Neural cell (in vitro differentiated cells): ENCODE measurements around the gene BSN. TPM values are rescaled to one million over a fixed set of nuclear protein-coding genes. Genes with fewer than 3 reads are reported as not detected.

ENCODE experiments used
- H2AFZ ChIP-seq: fragments of 200-600, 300-800 bp; sonication (generic), shearing (Covaris generic); 2 replicates; pipeline ENCODE4 v1.6.0; 2014; ENCODE audit warnings: low read depth, mild to moderate bottlenecking, antibody characterized with exemption, low read length, moderate library complexity
- H3F3A ChIP-seq: fragments of 200-600 bp; shearing (Covaris generic); 2 replicates; pipeline ENCODE4 v1.6.1; 2016; ENCODE audit warnings: mild to moderate bottlenecking, moderate library complexity, mixed read lengths, antibody characterized with exemption, low read length; ENCODE audit not compliant: insufficient read depth, poor library complexity, severe bottlenecking
- H3K27ac ChIP-seq: fragments of 200-600, 300-800 bp; sonication (generic), shearing (Covaris generic); 2 replicates; pipeline ENCODE4 v1.5.1; 2014; ENCODE audit warnings: mild to moderate bottlenecking, low read length, moderate library complexity
- H3K27me3 ChIP-seq: fragments of 300-800, 200-600 bp; sonication (generic), shearing (Covaris generic); 2 replicates; pipeline ENCODE4 v1.6.0; 2014; ENCODE audit warnings: mild to moderate bottlenecking, low read depth, low read length, moderate library complexity; ENCODE audit not compliant: insufficient read depth
- H3K36me3 ChIP-seq: fragments of 300-800, 200-600 bp; sonication (generic), shearing (Covaris generic); 2 replicates; pipeline ENCODE4 v1.5.1; 2014; ENCODE audit warnings: mild to moderate bottlenecking, antibody characterized with exemption, low read length, moderate library complexity; ENCODE audit not compliant: insufficient read depth
- H3K4me2 ChIP-seq: fragments of 300-800, 200-600 bp; sonication (generic), shearing (Covaris generic); 2 replicates; pipeline ENCODE4 v1.6.0; 2014; ENCODE audit warnings: mild to moderate bottlenecking, low read length
- H3K4me3 ChIP-seq: fragments of 300-800, 200-600 bp; sonication (generic), shearing (Covaris generic); 2 replicates; pipeline ENCODE4 v1.5.1; 2014; ENCODE audit warnings: mild to moderate bottlenecking, low read length, moderate library complexity
- H3K79me2 ChIP-seq: fragments of 200-600 bp; shearing (Covaris generic); replicated peaks from 2 replicates; pipeline ENCODE4 v1.6.0; 2014; ENCODE audit warnings: mild to moderate bottlenecking, low read length, moderate library complexity; ENCODE audit not compliant: insufficient read depth
- H3K9ac ChIP-seq: fragments of 300-800, 200-600 bp; sonication (generic), shearing (Covaris generic); 2 replicates; pipeline ENCODE4 v1.6.1; 2016; ENCODE audit warnings: mild to moderate bottlenecking, low read length, mixed read lengths
- H3K9me2 ChIP-seq: fragments of 200-600 bp; shearing (Covaris generic); 2 replicates; pipeline ENCODE4 v1.6.1; 2016; ENCODE audit warnings: mild to moderate bottlenecking, low read length, mixed read lengths; ENCODE audit not compliant: insufficient read depth
- H3K9me3 ChIP-seq: fragments of 200-600, 300-800 bp; sonication (generic), shearing (Covaris generic); 2 replicates; pipeline ENCODE4 v1.6.1; 2016; ENCODE audit warnings: mild to moderate bottlenecking, mixed run types, low read length, moderate library complexity, mixed read lengths
- H4K20me1 ChIP-seq: fragments of 200-600 bp; shearing (Covaris generic); 2 replicates; pipeline ENCODE4 v1.6.1; 2016; ENCODE audit warnings: mild to moderate bottlenecking, mixed run types; ENCODE audit not compliant: insufficient read depth
- CTCF ChIP-seq: fragments of 450-650 bp; IDR thresholded peaks from 2 replicates; pipeline ENCODE4 v1.5.1; 2014; ENCODE audit warnings: antibody characterized with exemption, mild to moderate bottlenecking, moderate library complexity; ENCODE audit not compliant: poor library complexity, severe bottlenecking
- EP300 ChIP-seq: fragments of 450-650 bp; conservative IDR thresholded peaks from 2 replicates; pipeline ENCODE4 v1.6.1; 2014; ENCODE audit warnings: antibody characterized with exemption, mild to moderate bottlenecking, moderate library complexity; ENCODE audit not compliant: poor library complexity, severe bottlenecking
- EZH2 ChIP-seq: fragments of 200-600, 300-800 bp; shearing (Covaris generic), sonication (generic); IDR thresholded peaks from 2 replicates; pipeline ENCODE4 v1.6.1; 2014; ENCODE audit warnings: antibody characterized with exemption, low read length, borderline replicate concordance, mild to moderate bottlenecking; ENCODE audit not compliant: insufficient read depth, poor library complexity, severe bottlenecking
- MXI1 ChIP-seq: fragments of 450-650 bp; conservative IDR thresholded peaks from 2 replicates; pipeline ENCODE4 v1.6.1; 2014; ENCODE audit warnings: antibody characterized with exemption, mild to moderate bottlenecking; ENCODE audit not compliant: poor library complexity, severe bottlenecking
- POLR2AphosphoS5 ChIP-seq: IDR thresholded peaks from 2 replicates; pipeline ENCODE4 v1.6.1; 2012
- RAD21 ChIP-seq: fragments of 450-650 bp; conservative IDR thresholded peaks from 2 replicates; pipeline ENCODE4 v1.6.1; 2014; ENCODE audit warnings: antibody characterized with exemption, mild to moderate bottlenecking, moderate library complexity
- REST ChIP-seq: IDR thresholded peaks from 2 replicates; pipeline ENCODE4 v1.6.1; 2012; ENCODE audit warnings: borderline replicate concordance
- SMC3 ChIP-seq: fragments of 450-650 bp; conservative IDR thresholded peaks from 2 replicates; pipeline ENCODE4 v1.6.1; 2014; ENCODE audit warnings: antibody characterized with exemption, mild to moderate bottlenecking, moderate library complexity; ENCODE audit not compliant: poor library complexity
- TAF1 ChIP-seq: IDR thresholded peaks from 2 replicates; pipeline ENCODE4 v1.6.1; 2012; ENCODE audit warnings: low read depth
- polyA plus RNA-seq: library from polyadenylated mRNA; depleted of rRNA; stranded (reverse); fragments of >200 nt; gene quantifications from 2 replicates; pipeline ENCODE4 v1.2.3, GENCODE V29; 2014

The BSN gene
- polyA plus RNA-seq, 1 donor from 2014 or later: 2.0 TPM

DNA sequence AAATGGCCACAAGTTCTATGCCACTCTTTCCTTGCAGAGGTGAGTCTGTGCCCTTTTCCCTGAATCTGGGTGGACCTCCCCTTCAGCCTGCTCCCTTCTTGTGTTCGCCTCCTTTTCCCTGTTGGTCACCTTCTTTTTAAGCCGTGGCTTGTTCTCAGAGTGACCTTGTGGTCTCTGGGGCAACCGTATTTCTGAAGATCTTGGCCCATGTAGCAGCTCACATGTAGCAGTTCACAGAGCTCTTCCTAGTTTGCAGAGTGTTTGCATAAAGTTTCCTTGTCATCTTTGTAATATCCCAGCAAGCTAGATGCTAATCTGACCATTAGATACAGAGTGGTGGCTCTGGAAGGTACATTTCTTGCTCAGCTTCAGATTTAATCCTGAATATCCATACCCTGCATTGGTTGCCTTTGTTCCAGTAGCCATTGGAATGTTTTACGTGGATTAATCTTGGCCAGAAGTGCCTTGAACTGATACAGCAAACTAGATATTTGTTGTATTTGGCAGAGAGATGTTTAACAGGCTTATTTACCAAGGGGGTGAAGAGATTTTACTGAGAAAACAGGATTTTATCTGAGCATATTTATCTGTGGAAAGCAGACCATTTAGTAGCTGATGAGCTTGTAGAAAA lies 40.7 kb upstream of the BSN start:
- Histone ChIP-seq H3K9me3 (no peaks in the 10 kb centered on the region), H3K9me2 (no peaks in the 10 kb centered on the region), H3K9ac (no peak overlapping the region), H3K27ac (no peak overlapping the region), H3K79me2 (no peaks in the 10 kb centered on the region), H3K27me3 (no peaks in the 10 kb centered on the region), H3K4me2 (no peak overlapping the region), H3K36me3 (peaks cover 7% of the 10 kb centered on the region), H4K20me1 (no peaks in the 10 kb centered on the region), H3F3A (no peaks in the 10 kb centered on the region), H3K4me3 (no peak overlapping the region), H2AFZ (no peak overlapping the region)
- no peak for TF ChIP-seq RAD21
- TF ChIP-seq EP300: no peak
- TF ChIP-seq TAF1: no peak
- no peak for TF ChIP-seq MXI1
- TF ChIP-seq CTCF: no peak
- TF ChIP-seq SMC3: no peak
- TF ChIP-seq POLR2AphosphoS5: no peak
- no peak for TF ChIP-seq REST
- no peak for TF ChIP-seq EZH2

GRCh38 chr3:49518016-49518415 lies 36.3 kb upstream of the BSN start:
- Histone ChIP-seq H3F3A (no peaks in the 10 kb centered on the region), H3K9ac (no peak overlapping the region), H3K9me3 (no peaks in the 10 kb centered on the region), H2AFZ (no peak overlapping the region), H3K27ac (no peak overlapping the region), H4K20me1 (no peaks in the 10 kb centered on the region), H3K4me3 (no peak overlapping the region), H3K36me3 (peaks cover 4% of the 10 kb centered on the region), H3K9me2 (no peaks in the 10 kb centered on the region), H3K79me2 (no peaks in the 10 kb centered on the region), H3K27me3 (no peaks in the 10 kb centered on the region), H3K4me2 (no peak overlapping the region)
- TF ChIP-seq TAF1: no peak
- TF ChIP-seq EZH2: no peak
- TF ChIP-seq MXI1: no peak
- no peak for TF ChIP-seq SMC3
- TF ChIP-seq POLR2AphosphoS5: no peak
- no peak for TF ChIP-seq EP300
- TF ChIP-seq REST: no peak
- no peak for TF ChIP-seq CTCF
- no peak for TF ChIP-seq RAD21
